Lung (tissue), 12 donors: ENCODE data around the gene TBC1D22A. TPM values are rescaled to one million over a fixed set of nuclear protein-coding genes. Genes with fewer than 3 reads are reported as not detected.

Experiments
- ATAC-seq: fragments of 200-7000 bp; cut with Tn5 transposase; one replicate; pipeline ENCODE4 v1.9.1; 2020; ENCODE audit warnings: moderate number of reproducible peaks; ENCODE audit not compliant: insufficient read depth, low FRiP score
- DNase-seq, 3 donors: peaks; one replicate each; pipeline ENCODE4 v3.0.0-alpha.2; 2013 to 2017
- H3K27ac ChIP-seq, 2 donors: one replicate each; pipeline ENCODE4 v1.5.1; 2013; ENCODE audit warnings: mild to moderate bottlenecking in 2 of 2, moderate library complexity in 2 of 2, control low read depth in 1 of 2, inconsistent platforms in 1 of 2, low read depth in 1 of 2, low read length in 1 of 2
- H3K27me3 ChIP-seq, 3 donors: one replicate each; pipeline ENCODE4 v1.5.1; 2013; ENCODE audit warnings: low read length in 2 of 3; ENCODE audit not compliant: control insufficient read depth in 3 of 3, insufficient read depth in 3 of 3
- H3K36me3 ChIP-seq, 4 donors: one replicate each; pipeline ENCODE4 v1.5.1; 2013; ENCODE audit warnings: low read length in 4 of 4, mild to moderate bottlenecking in 1 of 4, moderate library complexity in 1 of 4; ENCODE audit not compliant: control insufficient read depth in 4 of 4, insufficient read depth in 4 of 4
- H3K4me1 ChIP-seq, 5 donors: one replicate each; pipeline ENCODE4 v1.5.1; 2013; ENCODE audit warnings: low read length in 5 of 5, mild to moderate bottlenecking in 2 of 5, moderate library complexity in 1 of 5; ENCODE audit not compliant: control insufficient read depth in 5 of 5, insufficient read depth in 5 of 5
- H3K4me3 ChIP-seq: one replicate; pipeline ENCODE4 v1.5.1; 2013; ENCODE audit warnings: mild to moderate bottlenecking, control low read depth, moderate library complexity
- H3K9ac ChIP-seq, 2 donors: one replicate each; pipeline ENCODE4 v1.5.1; 2013; ENCODE audit warnings: low read length in 2 of 2, control low read depth in 1 of 2; ENCODE audit not compliant: insufficient read depth in 1 of 2
- H3K9me3 ChIP-seq, 4 donors: one replicate each; pipeline ENCODE4 v1.5.1; 2013; ENCODE audit warnings: low read length in 3 of 4, mild to moderate bottlenecking in 1 of 4, moderate library complexity in 1 of 4; ENCODE audit not compliant: control insufficient read depth in 4 of 4, insufficient read depth in 3 of 4
- WGBS, 2 donors: extraction: QIAGEN DNeasy Blood & Tissue Kit; methylation state at CpG; one replicate each; pipeline ENCODE4 v1.1.7; 2013; 5-methylcytosine and 5-hydroxymethylcytosine counted together
- polyA plus RNA-seq, 2 donors: library from polyadenylated mRNA; stranded (reverse); fragments of 200-250 nt; gene quantifications; one replicate each; pipeline ENCODE4 v1.2.1, GENCODE V29; 2013
- total RNA-seq, 2 donors: library from RNA; depleted of rRNA in 1 of 2; stranded (reverse); fragments of >200 nt in 1 of 2; gene quantifications; one replicate each; pipeline ENCODE4 v1.2.1, GENCODE V29; 2014 to 2021
- TF ChIP-seq, protein P1 (sequence below): IDR thresholded peaks from 2 replicates; pipeline ENCODE4 v1.5.1; 2012; ENCODE audit warnings: mild to moderate bottlenecking; ENCODE audit errors: control extremely low read depth, extremely low read depth
- donor health status: control.
- donor health status: control.
- donor health status: Bipolar disorder and iron deficiency.
- donor health status: healthy.
- donor health status: DM: yes; HTN: yes; CAD: no.

TBC1D22A gene
- total and polyA plus RNA-seq, 4 donors = 20.2 to 38.4 (median 21.0) TPM

DNA sequence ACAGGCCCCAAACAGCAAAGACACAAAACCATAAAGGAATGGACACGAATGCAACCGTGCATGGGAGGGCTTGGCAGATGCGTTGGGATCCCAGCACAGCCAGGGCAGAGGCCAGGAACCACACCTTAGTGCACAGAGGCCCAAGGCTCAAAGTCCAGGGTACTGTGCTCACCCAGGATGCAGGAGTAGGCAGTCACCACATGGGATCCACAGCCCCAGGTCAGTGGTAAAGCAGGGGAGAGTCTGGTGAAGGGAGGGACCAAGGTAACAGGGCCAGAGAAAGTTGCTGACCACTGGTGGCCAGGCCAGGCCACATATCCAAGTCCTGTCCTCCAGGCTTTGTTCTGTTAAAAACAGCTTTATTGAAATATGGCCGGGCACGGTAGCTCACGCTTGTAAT lies 17.9 kb upstream of the TBC1D22A start:
- ATAC-seq (no peak), DNase-seq (no peak)
- WGBS, 2 donors = 94 to 95% methylated on average over 6 of the region's 6 CpGs
- no peaks in the 10 kb centered on the region for H3K36me3 ChIP-seq
- H3K4me3 ChIP-seq = no peak overlapping the region
- no peaks in the 10 kb centered on the region for H3K9me3 ChIP-seq
- H3K27me3 ChIP-seq = no peaks in the 10 kb centered on the region
- H3K9ac ChIP-seq = no peak overlapping the region
- H3K4me1 ChIP-seq = peaks cover 0 to 10% (median 7%) of the 10 kb centered on the region in 5 donors
- no peak overlapping the region for H3K27ac ChIP-seq
- TF ChIP-seq, protein P1, sequence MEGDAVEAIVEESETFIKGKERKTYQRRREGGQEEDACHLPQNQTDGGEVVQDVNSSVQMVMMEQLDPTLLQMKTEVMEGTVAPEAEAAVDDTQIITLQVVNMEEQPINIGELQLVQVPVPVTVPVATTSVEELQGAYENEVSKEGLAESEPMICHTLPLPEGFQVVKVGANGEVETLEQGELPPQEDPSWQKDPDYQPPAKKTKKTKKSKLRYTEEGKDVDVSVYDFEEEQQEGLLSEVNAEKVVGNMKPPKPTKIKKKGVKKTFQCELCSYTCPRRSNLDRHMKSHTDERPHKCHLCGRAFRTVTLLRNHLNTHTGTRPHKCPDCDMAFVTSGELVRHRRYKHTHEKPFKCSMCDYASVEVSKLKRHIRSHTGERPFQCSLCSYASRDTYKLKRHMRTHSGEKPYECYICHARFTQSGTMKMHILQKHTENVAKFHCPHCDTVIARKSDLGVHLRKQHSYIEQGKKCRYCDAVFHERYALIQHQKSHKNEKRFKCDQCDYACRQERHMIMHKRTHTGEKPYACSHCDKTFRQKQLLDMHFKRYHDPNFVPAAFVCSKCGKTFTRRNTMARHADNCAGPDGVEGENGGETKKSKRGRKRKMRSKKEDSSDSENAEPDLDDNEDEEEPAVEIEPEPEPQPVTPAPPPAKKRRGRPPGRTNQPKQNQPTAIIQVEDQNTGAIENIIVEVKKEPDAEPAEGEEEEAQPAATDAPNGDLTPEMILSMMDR = no peak

DNA sequence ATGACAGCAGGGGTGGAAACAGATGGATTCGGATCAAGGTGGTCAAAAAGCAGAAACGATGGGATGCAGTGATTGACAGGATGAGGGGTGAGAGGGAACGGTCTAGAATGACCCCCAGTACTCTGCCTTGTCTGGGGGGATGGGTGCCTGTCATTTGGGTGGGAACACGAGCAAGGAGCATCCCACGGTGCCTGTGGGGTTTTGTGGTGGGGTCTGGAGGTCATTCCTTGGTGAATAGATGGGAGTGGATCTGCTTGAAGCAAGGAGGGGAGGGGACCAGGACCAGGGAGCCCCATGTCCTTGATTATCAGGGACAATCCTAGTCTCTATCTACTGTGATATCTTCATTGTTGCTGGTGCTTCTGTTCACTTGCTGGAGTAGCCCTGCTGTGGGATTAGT lies 16.3 kb upstream of the TBC1D22A start:
- WGBS, 2 donors = 82 to 83% methylated on average over 5 of the region's 5 CpGs
- ATAC-seq = no peak
- no peak overlapping the region for H3K9ac ChIP-seq
- TF ChIP-seq, protein P1 = no peak
- H3K36me3 ChIP-seq = no peaks in the 10 kb centered on the region
- no peaks in the 10 kb centered on the region for H3K27me3 ChIP-seq
- no peak for DNase-seq
- peaks cover 0 to 25% (median 16%) of the 10 kb centered on the region in 5 donors for H3K4me1 ChIP-seq
- no peaks in the 10 kb centered on the region for H3K9me3 ChIP-seq
- H3K27ac ChIP-seq = no peak overlapping the region
- H3K4me3 ChIP-seq = no peak overlapping the region

DNA sequence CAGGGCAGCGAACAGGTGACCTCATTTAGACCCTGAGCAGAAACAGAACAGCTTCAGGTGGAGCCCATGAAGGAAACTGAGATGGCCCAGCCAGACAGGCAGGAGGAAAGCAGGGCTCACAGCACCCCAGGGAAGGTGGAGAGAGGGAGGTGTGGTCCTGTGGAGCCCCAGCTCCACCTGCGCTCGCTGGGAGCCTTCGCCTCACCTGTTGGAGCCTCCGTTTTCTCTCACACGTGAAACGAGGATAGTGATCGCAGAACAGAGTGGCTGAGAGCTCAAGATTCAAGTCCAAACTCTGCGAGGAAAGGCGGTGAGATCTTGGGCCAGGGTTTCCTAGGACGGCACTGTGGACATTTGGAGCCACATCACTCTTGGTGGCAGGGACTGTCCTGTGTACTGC lies 15.8 kb upstream of the TBC1D22A start:
- no peak for DNase-seq
- ATAC-seq = no peak
- WGBS, 2 donors = 91 to 96% methylated on average over 11 of the region's 11 CpGs

More for the DNA sequence above, 15.8 kb upstream of the TBC1D22A start:
- Histone ChIP-seq H3K27ac (no peak overlapping the region), H3K4me3 (no peak overlapping the region), H3K27me3 (no peaks in the 10 kb centered on the region), H3K9ac (no peak overlapping the region), H3K9me3 (no peaks in the 10 kb centered on the region), H3K4me1 (peaks cover 0 to 28% (median 16%) of the 10 kb centered on the region in 5 donors), H3K36me3 (no peaks in the 10 kb centered on the region)
- TF ChIP-seq, protein P1 = no peak
